ENCODE results near the gene SRCAP. TPM values are rescaled to one million over a fixed set of nuclear protein-coding genes. Genes with fewer than 3 reads are reported as not detected.
"Not testable (repeated sequence)": the region's sequence is repeated elsewhere in the genome, so short reads cannot be mapped to it uniquely, and the experiment has no call there.

Gene SRCAP
- total RNA-seq, 1 donor from 2014 or later = 17.2 TPM

DNA sequence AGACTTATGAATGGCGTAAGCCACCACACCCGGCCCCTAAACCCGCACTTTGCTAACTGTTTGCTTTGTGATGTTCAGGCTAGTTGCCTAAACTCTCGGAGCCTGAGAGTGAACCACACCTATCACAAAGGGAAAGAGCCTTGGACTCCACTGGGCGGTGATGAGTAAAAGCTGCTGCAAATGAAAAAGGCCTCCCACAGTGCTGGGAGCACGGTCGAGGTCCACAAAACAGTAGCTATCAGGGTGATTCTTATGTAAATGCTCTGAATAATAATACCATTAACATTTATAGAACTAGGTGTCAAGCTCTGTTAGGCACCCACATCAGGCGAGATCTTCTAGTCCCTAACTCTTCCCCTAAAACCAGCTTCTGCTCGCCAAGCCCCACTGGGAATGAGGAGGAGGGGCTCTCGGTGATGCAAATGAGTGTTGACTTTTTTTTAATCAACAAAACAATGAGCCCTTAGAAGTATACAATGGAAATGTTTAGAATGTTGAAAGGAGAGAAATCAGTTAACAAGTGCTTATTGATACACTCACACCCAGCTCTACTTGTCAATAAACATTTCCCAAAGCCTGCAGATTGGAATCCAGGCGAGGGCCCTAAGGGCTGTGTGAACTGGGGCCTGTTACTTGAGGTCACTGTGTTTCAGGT, 20.9 kb upstream of the SRCAP start:
- Histone ChIP-seq H3K9me3 (ENCODE audit: control insufficient read depth in 3 of 3, low read length in 3 of 3) (no peaks in the 10 kb centered on the region), H3K4me3 (ENCODE audit: low read length in 3 of 3) (no peak overlapping the region), H3K4me1 (ENCODE audit: control insufficient read depth in 3 of 3, insufficient read depth in 3 of 3, low read length in 3 of 3) (no peaks in the 10 kb centered on the region), H3K9ac (ENCODE audit: low read depth in 1 of 3, low read length in 3 of 3) (no peak overlapping the region), H3K27me3 (ENCODE audit: control insufficient read depth in 3 of 3, insufficient read depth in 3 of 3, low read length in 3 of 3) (no peaks in the 10 kb centered on the region), H3K27ac (ENCODE audit: low read depth, low read length) (no peak overlapping the region), H3K36me3 (ENCODE audit: control insufficient read depth in 3 of 3, insufficient read depth in 3 of 3, low read length in 3 of 3) (no peaks in the 10 kb centered on the region)

DNA sequence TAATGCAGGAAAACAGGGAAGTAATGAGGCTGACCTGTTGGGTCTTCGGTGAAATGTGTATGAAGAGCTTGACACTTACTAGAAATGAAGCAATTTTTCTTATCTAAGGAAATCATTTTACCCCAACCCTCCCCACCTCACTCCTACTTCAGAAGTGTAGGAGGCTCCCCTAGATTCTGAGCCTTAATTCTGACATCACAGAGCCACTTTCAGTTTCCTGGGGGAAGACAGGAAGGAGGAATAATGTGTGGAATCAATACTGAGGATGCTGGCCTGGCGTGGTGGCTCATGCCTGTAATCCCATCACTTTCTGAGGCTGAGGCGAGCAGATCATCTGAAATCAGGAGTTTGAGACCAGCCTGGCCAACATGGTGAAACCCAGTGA, 20.4 kb upstream of the SRCAP start:
- no peak overlapping the region for H3K9ac ChIP-seq (ENCODE audit: low read depth in 1 of 3, low read length in 3 of 3)
- H3K4me1 ChIP-seq (ENCODE audit: control insufficient read depth in 3 of 3, insufficient read depth in 3 of 3, low read length in 3 of 3) = no peaks in the 10 kb centered on the region
- no peak overlapping the region for H3K4me3 ChIP-seq (ENCODE audit: low read length in 3 of 3)
- no peaks in the 10 kb centered on the region for H3K36me3 ChIP-seq (ENCODE audit: control insufficient read depth in 3 of 3, insufficient read depth in 3 of 3, low read length in 3 of 3)
- H3K9me3 ChIP-seq (ENCODE audit: control insufficient read depth in 3 of 3, low read length in 3 of 3) = no peaks in the 10 kb centered on the region
- H3K27me3 ChIP-seq (ENCODE audit: control insufficient read depth in 3 of 3, insufficient read depth in 3 of 3, low read length in 3 of 3) = no peaks in the 10 kb centered on the region
- no peak overlapping the region for H3K27ac ChIP-seq (ENCODE audit: low read depth, low read length)

DNA sequence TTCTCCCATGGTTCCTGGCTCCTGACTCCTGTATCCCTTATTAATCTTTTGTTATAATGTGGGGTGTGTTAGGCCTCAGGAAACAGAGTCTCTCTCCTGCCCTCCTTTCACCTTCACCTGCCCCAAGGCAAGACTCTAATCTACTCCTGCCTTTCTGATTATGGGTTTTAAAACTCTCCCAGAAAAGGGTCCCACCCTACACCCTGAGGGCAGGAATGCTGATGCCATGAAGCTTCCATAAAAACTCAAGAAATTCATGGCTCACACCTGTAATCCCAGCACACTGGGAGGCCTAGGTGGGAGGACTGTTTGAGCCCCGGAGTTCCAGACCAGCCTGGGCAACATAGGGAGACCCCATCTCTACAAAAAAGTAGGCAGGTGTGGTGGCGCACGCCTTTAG, 18.6 kb upstream of the SRCAP start:
- Histone ChIP-seq H3K4me1 (ENCODE audit: control insufficient read depth in 3 of 3, insufficient read depth in 3 of 3, low read length in 3 of 3) (no peaks in the 10 kb centered on the region), H3K27ac (ENCODE audit: low read depth, low read length) (no peak overlapping the region), H3K4me3 (ENCODE audit: low read length in 3 of 3) (no peak overlapping the region), H3K36me3 (ENCODE audit: control insufficient read depth in 3 of 3, insufficient read depth in 3 of 3, low read length in 3 of 3) (no peaks in the 10 kb centered on the region), H3K9ac (ENCODE audit: low read depth in 1 of 3, low read length in 3 of 3) (no peak overlapping the region), H3K9me3 (ENCODE audit: control insufficient read depth in 3 of 3, low read length in 3 of 3) (no peaks in the 10 kb centered on the region), H3K27me3 (ENCODE audit: control insufficient read depth in 3 of 3, insufficient read depth in 3 of 3, low read length in 3 of 3) (no peaks in the 10 kb centered on the region)

DNA sequence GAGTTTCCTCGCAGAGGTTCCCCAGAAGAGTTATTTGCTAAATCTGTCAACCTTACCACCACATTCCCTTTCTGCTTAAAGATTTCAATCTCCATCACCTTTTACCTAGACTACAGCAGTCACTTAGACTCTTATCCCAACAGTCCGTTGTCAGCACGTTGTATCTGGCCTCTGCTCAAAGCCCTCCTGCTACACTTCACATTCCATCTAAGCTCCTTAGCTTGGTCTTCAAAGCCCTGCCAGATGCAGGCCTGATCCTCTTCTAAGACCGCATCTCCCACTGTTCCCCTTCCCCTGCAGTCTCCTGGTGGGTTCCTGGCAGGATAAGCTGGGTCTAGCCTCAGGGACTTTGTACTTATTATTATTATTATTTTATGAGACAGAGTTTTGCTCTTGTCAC, 10.3 kb upstream of the SRCAP start:
- no peaks in the 10 kb centered on the region for H3K27me3 ChIP-seq (ENCODE audit: control insufficient read depth in 3 of 3, insufficient read depth in 3 of 3, low read length in 3 of 3)

DNA sequence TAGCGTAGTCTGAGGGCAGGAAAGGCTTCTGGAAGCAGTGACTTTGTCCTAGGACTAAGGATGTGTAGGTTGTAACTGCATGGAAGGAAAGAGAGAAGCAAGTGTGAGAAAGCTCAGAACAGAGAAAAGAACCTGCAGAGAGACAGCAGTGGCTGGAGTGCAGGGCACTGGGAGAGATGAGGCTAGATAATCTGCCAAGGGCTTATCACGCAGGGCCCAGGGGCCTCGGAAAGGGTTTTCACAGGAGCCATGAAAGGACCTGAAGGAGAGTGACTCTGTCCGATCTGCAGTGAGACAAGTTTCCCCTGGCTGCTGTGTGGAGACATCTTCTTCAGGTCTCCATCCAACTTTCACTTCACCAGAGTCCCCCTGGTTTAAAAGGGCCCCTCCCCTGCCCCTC, 7.1 kb upstream of the SRCAP start:
- no peak overlapping the region for H3K9ac ChIP-seq (ENCODE audit: low read depth in 1 of 3, low read length in 3 of 3)
- H3K27me3 ChIP-seq (ENCODE audit: control insufficient read depth in 3 of 3, insufficient read depth in 3 of 3, low read length in 3 of 3) = no peaks in the 10 kb centered on the region
- H3K4me1 ChIP-seq (ENCODE audit: control insufficient read depth in 3 of 3, insufficient read depth in 3 of 3, low read length in 3 of 3) = peaks cover 0 to 2% (median 2%) of the 10 kb centered on the region in 3 donors
- no peaks in the 10 kb centered on the region for H3K36me3 ChIP-seq (ENCODE audit: control insufficient read depth in 3 of 3, insufficient read depth in 3 of 3, low read length in 3 of 3)
- H3K27ac ChIP-seq (ENCODE audit: low read depth, low read length) = no peak overlapping the region
- no peaks in the 10 kb centered on the region for H3K9me3 ChIP-seq (ENCODE audit: control insufficient read depth in 3 of 3, low read length in 3 of 3)
- no peak overlapping the region for H3K4me3 ChIP-seq (ENCODE audit: low read length in 3 of 3)

More for the DNA sequence above, 10.3 kb upstream of the SRCAP start:
- Histone ChIP-seq H3K9ac (ENCODE audit: low read depth in 1 of 3, low read length in 3 of 3) (peak overlapping the region in 1 of 3 donors; percentile 3), H3K9me3 (ENCODE audit: control insufficient read depth in 3 of 3, low read length in 3 of 3) (no peaks in the 10 kb centered on the region), H3K4me1 (ENCODE audit: control insufficient read depth in 3 of 3, insufficient read depth in 3 of 3, low read length in 3 of 3) (peaks cover 0 to 2% (median under 1%) of the 10 kb centered on the region in 3 donors), H3K4me3 (ENCODE audit: low read length in 3 of 3) (no peak overlapping the region), H3K27ac (ENCODE audit: low read depth, low read length) (no peak overlapping the region), H3K36me3 (ENCODE audit: control insufficient read depth in 3 of 3, insufficient read depth in 3 of 3, low read length in 3 of 3) (no peaks in the 10 kb centered on the region)

DNA sequence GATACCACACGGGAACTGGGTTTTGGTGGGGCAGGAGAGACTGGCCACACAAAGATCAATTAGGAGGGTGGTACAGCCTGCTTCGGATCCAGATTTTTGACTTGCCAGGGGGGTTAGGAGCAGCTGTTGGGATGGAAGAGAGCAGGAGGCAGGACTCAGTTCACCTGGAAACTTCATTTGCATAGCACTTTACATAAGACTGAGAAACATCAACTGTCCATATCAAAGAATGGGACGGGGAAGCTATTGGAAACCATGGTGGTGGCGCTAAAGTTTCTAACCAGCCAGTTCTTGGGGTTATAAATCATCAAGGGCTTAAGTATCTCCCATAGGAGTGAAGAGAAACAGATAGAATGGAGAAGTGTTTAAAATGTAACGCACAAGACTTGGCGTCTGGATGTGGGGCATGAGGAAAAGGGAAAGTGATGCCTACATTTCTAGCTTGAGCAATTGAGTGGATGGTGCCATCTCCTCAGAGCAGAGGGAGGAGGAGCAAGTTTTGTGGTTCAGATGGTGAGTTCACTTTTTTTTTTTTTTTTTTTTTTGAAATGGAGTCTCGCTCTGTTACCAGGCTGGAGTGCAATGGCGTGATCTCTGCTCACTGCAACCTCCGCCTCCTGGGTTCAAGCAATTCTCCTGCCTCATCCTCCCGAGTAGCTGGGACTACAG, 6.4 kb upstream of the SRCAP start:
- Histone ChIP-seq H3K4me3 (ENCODE audit: low read length in 3 of 3) (no peak overlapping the region), H3K9me3 (ENCODE audit: control insufficient read depth in 3 of 3, low read length in 3 of 3) (no peaks in the 10 kb centered on the region), H3K36me3 (ENCODE audit: control insufficient read depth in 3 of 3, insufficient read depth in 3 of 3, low read length in 3 of 3) (no peaks in the 10 kb centered on the region), H3K27ac (ENCODE audit: low read depth, low read length) (no peak overlapping the region), H3K27me3 (ENCODE audit: control insufficient read depth in 3 of 3, insufficient read depth in 3 of 3, low read length in 3 of 3) (no peaks in the 10 kb centered on the region), H3K4me1 (ENCODE audit: control insufficient read depth in 3 of 3, insufficient read depth in 3 of 3, low read length in 3 of 3) (peaks cover 3 to 7% (median 6%) of the 10 kb centered on the region in 3 donors), H3K9ac (ENCODE audit: low read depth in 1 of 3, low read length in 3 of 3) (no peak overlapping the region)

DNA sequence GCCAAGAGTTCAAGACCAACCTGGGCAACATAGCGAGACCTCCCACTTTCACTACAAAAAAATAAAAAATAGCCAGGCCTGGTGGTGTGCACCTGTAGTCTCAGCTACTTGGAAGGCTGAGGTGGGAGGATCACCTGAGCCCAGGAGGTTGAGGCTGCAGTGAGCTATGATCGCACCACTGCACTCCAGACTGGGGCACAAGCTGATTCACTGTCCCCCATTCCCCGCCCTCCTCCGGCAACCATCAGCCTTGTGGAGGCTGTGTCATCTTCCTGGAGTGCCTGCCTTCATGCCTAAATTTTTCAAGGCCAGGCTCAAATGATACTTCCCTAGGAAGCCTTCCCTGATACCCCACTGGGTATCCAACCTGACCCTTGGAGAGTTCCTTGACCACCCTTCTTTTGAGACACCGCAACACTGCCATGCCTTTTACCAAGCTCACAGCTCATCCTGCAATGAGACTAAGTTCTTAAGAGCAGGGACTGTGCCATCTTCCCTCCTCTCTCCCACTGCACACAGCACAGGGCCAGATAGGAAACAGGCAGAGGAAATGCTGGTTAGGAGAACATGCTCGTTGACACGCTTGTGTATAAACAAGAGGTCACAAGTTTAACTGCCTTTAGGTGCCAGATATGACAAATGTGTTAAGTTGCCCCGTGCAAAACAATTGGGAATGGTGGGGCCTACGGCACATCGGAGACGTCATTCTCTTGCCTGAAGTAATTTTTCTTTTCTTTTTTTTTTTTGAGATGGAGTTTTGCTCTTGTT, 3.9 kb upstream of the SRCAP start:
- no peak overlapping the region for H3K4me3 ChIP-seq (ENCODE audit: low read length in 3 of 3)
- H3K9me3 ChIP-seq (ENCODE audit: control insufficient read depth in 3 of 3, low read length in 3 of 3) = no peaks in the 10 kb centered on the region

DNA sequence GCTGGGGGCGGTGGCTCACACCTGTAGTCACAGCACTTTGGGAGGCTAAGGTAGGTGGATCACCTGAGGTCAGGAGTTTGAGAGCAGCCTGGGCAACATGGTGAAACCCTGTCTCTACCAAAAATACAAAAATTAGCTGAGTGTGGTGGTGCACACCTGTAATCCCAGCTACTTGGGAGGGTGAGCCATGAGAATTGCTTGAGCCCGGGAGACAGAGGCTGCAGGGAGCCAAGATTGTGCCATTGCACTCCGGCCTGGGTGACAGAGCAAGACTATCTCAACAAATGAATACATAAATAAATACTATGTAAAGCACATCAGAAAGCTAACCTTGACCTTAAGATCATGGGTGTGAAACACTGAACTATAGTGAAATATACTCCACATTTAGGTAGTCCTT, 2.3 kb upstream of the SRCAP start:
- H3K4me3 ChIP-seq (ENCODE audit: low read length in 3 of 3); H3K27me3 ChIP-seq (ENCODE audit: control insufficient read depth in 3 of 3, insufficient read depth in 3 of 3, low read length in 3 of 3); H3K27ac ChIP-seq (ENCODE audit: low read depth, low read length); H3K9ac ChIP-seq (ENCODE audit: low read depth in 1 of 3, low read length in 3 of 3); H3K9me3 ChIP-seq (ENCODE audit: control insufficient read depth in 3 of 3, low read length in 3 of 3): not testable (repeated sequence)
- peaks cover 23 to 28% (median 23%) of the 10 kb centered on the region in 3 donors for H3K4me1 ChIP-seq (ENCODE audit: control insufficient read depth in 3 of 3, insufficient read depth in 3 of 3, low read length in 3 of 3)
- peaks cover 11 to 14% (median 12%) of the 10 kb centered on the region in 3 donors for H3K36me3 ChIP-seq (ENCODE audit: control insufficient read depth in 3 of 3, insufficient read depth in 3 of 3, low read length in 3 of 3)

More for the DNA sequence above, 3.9 kb upstream of the SRCAP start:
- H3K9ac ChIP-seq (ENCODE audit: low read depth in 1 of 3, low read length in 3 of 3) = no peak overlapping the region
- no peak overlapping the region for H3K27ac ChIP-seq (ENCODE audit: low read depth, low read length)
- peaks cover 15 to 20% (median 19%) of the 10 kb centered on the region in 3 donors for H3K4me1 ChIP-seq (ENCODE audit: control insufficient read depth in 3 of 3, insufficient read depth in 3 of 3, low read length in 3 of 3)
- peaks cover 0 to 2% (median 0%) of the 10 kb centered on the region in 3 donors for H3K36me3 ChIP-seq (ENCODE audit: control insufficient read depth in 3 of 3, insufficient read depth in 3 of 3, low read length in 3 of 3)
- H3K27me3 ChIP-seq (ENCODE audit: control insufficient read depth in 3 of 3, insufficient read depth in 3 of 3, low read length in 3 of 3) = no peaks in the 10 kb centered on the region

DNA sequence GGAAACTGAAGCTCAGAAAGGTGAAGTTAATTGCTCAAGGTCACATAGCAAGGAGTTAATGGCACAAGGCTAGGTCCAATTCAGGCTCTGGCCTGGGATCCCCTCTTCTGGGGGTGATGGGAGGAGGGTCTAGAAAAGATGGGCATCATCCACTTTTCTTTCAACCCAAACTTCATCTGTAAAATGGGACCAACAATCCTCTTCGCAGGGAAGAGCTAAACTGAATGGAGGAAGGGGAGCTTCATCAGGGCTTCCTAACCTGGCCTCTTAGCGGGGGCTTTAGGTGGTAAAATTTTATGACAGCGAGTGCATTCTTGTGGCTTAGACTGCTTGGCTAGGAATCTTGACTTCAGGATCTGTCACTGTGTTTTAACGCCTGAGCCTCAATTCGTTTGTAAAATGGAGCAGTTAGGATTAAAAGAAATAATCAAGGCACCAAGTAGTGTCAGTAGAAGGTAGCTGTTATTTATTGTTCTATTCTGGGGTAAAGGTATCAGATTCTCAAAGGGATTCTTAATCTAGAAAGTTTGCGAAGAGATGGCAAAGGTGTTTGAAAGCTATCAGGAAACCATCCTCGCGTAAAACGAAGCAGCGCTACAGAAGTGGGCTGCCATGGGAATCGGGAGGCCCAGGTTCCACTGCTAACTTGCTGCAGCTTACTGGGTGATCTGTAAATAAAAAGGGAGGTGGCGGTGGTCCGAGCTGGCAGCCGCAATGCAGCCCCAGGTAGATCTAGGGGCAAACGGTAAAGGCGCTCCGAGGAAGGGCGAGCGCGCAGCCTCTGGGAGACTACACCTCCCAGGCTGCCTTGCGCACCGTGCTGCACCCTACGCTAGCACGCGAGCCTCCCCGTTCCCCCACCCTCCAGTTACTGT, 1.5 kb upstream of the SRCAP start:
- Histone ChIP-seq H3K27ac (ENCODE audit: low read depth, low read length) (peak overlapping the region; percentile 100), H3K36me3 (ENCODE audit: control insufficient read depth in 3 of 3, insufficient read depth in 3 of 3, low read length in 3 of 3) (peaks cover 12 to 14% (median 13%) of the 10 kb centered on the region in 3 donors), H3K9ac (ENCODE audit: low read depth in 1 of 3, low read length in 3 of 3) (peak overlapping the region; percentile 66 to 99 (median 99)), H3K4me3 (ENCODE audit: low read length in 3 of 3) (peak overlapping the region; percentile 82 to 98 (median 92)), H3K4me1 (ENCODE audit: control insufficient read depth in 3 of 3, insufficient read depth in 3 of 3, low read length in 3 of 3) (peaks cover 23 to 28% (median 23%) of the 10 kb centered on the region in 3 donors), H3K27me3 (ENCODE audit: control insufficient read depth in 3 of 3, insufficient read depth in 3 of 3, low read length in 3 of 3) (no peaks in the 10 kb centered on the region), H3K9me3 (ENCODE audit: control insufficient read depth in 3 of 3, low read length in 3 of 3) (no peaks in the 10 kb centered on the region)
